Activated naive CD4-positive, alpha-beta T cell treated with Interleukin-2 at 50 U/mL for 16 hours (primary cell): Measurements from ENCODE around the gene NOS1AP.
A peak's percentile ranks its signal among the peaks of the same experiment; 100 is the strongest.
"Not testable (repeated sequence)": the region's sequence is repeated elsewhere in the genome, so short reads cannot be mapped to it uniquely, and the experiment has no call there.

Experiments
- DNase-seq: peaks from one replicate; pipeline ENCODE4 v3.0.0-alpha.2; 2020

NOS1AP gene

GRCh38 chr1:162069334-162070093 lies at the start of gene NOS1AP:
Gene NOS1AP, plus strand, starts transcription at chr1:162069691. Its CDS starts 487 bp downstream, at chr1:162070178.
- peak; percentile 80 for DNase-seq

GRCh38 chr1:162020150-162020549 lies 49.3 kb upstream of the NOS1AP start:
- no peak for DNase-seq

DNA sequence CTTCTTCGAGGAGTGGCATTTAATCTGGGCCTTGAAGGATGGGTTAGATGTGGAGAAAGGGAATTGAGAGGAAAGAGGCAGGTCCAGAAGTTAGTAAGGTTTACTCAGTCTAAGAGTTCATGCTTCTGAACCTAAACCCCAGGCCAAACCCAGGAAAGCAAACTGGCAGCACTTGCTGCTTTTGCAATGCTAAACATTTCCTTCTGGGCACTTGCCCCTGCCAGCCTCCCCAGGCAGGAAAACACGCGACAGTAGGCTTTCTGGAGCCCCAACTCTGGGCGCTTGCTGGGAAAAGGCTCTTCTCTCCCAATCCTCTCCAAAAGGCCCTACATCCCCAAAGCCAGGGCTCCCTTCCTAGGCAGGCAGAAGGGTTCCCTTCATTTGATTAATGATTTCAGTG lies 48.4 kb upstream of the NOS1AP start:
- no peak for DNase-seq

DNA sequence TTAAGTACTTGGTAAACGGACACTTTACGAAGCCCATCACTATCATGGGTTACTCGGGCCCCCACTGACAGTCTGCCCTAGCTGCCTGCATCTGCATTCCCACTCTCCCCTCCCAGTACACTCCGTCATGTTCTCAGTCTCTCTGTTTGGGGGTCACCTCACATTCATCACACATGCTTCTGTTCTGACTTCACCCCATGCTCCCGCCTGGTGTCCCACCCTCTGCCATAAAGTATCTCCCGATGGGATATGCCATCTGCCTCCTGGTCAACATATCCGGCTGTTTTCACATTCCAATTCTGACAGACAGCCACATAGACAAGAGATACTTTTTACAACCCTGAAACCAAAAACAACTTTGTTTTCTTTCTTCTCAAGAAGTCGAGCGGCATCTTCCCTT lies 46.9 kb upstream of the NOS1AP start:
- DNase-seq, result no peak

GRCh38 chr1:162023181-162023546 lies 46.3 kb upstream of the NOS1AP start:
- DNase-seq, result no peak

DNA sequence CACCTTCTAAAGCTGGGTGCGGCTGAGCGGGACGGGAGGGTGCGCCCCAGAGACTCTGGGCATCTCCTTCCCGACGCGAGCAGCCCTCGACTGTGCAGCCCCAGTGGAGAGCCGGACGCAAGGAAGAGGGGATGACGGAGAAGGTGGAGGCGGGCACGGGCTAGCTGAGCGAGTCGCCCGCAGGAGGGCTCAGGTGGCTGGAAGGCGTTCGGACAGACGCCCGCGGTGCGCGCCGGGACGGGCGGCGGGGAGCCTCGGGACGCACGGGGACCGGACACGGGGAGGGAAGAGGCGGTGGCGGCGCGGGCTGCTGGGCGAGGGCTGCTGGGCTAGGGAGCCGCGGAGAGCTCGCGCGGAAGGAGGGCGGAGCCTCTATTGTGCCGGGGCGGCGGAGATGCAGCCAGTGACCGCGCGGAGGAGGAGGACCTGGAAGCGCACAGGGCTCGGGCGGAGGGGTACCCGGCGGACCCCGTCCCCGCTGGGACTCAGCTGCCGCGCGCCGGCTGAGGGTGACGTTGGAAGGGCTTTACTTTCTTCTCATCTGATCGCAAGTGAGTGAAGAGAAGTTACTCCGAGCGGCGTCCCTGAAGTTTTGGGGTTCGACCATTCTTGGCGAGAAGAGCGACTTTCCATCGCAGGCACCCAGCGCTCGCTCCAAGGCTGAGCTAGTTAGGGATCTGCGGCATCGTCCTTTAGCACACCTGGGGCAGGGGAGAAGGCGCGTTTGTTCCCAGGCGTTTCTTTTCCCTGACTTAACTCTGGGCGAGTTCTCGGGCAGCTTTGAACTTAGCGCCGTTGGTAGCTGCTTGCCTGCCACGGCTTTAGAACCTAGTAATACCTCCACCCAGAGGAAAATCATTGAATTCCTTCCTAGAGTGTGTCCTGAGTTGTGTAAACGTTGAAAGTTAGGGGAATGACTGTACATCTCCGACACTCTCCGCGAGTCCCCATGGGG lies 45.7 kb upstream of the NOS1AP start, which contains the start of gene OLFML2B:
Gene OLFML2B (minus strand): TSS at position 323 of the 955 bp plus-strand sequence. CDS start 439 bp downstream, outside the sequence.
- DNase-seq, result peak; percentile 45

- DNase-seq, result no peak
These were observed 44.0 kb upstream of the NOS1AP start for GRCh38 chr1:162025541-162025940.

- no peak for DNase-seq
These were observed 42.6 kb upstream of the NOS1AP start for GRCh38 chr1:162026881-162027280.

GRCh38 chr1:162028726-162029125 lies 40.8 kb upstream of the NOS1AP start:
- DNase-seq, result no peak

DNA sequence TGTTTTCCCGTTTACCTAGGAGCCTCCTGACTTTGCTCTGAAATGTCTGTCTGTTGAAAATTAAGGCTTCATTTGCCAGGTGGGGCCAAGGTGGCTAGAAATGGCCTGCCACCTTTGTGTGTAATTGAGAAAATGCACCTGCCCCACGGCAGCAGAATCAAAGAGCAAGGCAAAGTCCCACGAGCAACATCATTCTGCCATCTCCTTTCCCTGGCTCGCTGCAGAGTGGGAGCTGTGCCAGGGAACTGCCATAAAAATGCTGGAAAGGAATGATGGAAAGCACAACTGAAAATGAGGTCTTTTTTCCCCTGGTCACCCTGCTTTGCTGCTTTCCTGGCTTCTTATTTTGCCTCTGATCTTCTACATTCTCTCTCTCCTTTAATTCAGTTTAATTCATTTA lies 40.3 kb upstream of the NOS1AP start:
- DNase-seq, result no peak

GRCh38 chr1:162030759-162031280 lies 38.7 kb upstream of the NOS1AP start:
- no peak for DNase-seq

- DNase-seq, result no peak
These were observed 36.1 kb upstream of the NOS1AP start for GRCh38 chr1:162033428-162033827.

DNA sequence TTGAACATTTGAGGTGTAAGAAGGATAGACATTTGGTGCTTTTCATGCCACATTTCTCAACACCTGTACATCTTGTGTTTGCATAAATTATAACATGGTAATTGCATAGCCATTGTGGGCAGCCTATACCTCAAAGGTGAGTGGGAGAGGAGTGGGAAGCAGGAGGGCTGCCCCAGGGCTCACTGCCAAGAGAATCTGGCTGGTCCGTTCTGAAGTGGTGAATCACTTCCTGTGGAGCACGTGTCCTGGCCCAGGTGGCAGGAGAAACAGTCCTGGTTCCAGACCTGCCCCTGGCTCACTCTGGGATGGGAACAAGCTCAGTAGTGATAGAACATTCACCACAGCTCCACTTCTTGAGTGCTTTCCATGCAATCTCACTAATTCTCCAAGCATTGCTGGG lies 34.2 kb upstream of the NOS1AP start:
- no peak for DNase-seq

GRCh38 chr1:162036163-162036562 lies 33.3 kb upstream of the NOS1AP start:
- DNase-seq, result no peak

- DNase-seq, result no peak
These were observed 30.9 kb upstream of the NOS1AP start for GRCh38 chr1:162038624-162039023.

GRCh38 chr1:162040001-162040400 lies 29.5 kb upstream of the NOS1AP start:
- DNase-seq, result no peak

- DNase-seq, result no peak
These were observed 28.8 kb upstream of the NOS1AP start for GRCh38 chr1:162040657-162041056.

DNA sequence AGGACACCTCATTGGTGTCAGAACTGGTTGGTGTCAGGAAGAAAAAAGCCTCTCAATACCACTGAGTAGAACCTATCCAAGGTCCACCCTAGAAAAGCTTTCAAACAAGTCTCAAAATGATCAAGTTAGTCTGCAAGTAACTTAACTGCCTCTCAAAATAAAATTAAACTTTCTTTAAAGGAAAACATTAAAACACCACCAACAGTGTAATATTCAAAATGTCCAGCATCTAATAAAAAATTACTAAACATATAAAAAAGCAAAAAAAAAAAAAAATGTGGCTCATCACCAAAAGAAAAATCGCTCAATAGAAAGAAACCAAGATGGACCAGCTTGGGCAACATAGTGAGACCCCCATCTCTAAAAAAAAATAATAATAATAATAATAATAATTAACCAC lies 27.1 kb upstream of the NOS1AP start:
- DNase-seq, result no peak

- no peak for DNase-seq
These were observed 22.6 kb upstream of the NOS1AP start for GRCh38 chr1:162046921-162047320.

DNA sequence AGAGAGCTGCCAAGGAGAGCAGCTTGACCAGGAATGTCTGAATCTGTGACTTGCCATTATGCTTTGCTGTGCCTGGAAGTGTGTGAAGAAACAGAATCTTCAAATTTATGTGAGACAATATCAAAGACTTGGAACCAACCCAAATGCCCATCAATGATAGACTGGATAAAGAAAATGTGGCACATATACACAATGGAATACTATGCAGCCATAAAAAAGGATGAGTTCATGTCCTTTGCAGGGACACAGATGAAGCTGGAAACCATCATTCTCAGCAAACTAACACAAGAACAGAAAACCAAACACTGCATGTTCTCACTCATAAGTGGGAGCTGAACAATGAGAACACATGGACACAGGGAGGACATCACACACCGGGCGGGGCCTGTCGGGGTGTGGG lies 15.5 kb upstream of the NOS1AP start:
- DNase-seq, result not testable (repeated sequence)

DNA sequence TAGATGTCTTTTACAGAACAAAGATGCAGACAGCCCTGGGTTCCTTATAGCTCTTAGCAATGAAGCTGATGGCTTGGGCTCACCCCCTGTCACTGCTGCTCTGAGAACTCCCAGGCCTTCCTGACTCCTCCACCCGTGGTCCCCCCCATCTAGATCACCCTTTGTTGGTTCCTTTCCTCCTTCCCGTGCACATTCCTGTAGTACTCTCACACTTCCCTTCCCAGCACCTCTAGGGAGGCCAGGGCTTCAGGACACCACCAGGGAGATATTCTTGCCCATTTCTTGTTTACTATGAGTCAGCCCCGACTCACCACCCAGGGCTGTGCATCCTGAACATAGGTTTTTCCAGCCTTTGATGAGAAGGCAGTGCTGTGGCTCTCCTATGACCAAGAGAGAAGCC lies 14.4 kb upstream of the NOS1AP start:
- no peak for DNase-seq

GRCh38 chr1:162056043-162056442 lies 13.4 kb upstream of the NOS1AP start:
- DNase-seq, result peak; percentile 40

DNA sequence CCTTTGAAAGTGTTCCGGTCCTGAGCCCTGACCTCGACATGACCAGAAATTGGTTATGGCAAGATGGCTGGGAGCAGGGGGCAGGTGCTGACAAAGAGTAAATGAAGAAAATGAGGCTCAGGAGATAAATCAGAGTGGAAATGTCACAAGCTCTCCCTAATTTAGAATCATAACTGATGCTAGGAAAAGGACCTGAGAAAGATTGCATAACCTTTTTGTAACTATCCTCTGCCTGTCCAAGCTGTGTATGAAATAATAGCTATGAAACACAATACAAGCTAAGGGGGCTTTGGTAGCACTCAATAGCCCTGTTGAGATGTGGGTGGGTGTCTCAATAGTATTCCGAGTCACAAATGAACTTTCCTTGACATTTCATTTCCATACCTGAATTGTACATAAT lies 12.9 kb upstream of the NOS1AP start:
- no peak for DNase-seq

DNA sequence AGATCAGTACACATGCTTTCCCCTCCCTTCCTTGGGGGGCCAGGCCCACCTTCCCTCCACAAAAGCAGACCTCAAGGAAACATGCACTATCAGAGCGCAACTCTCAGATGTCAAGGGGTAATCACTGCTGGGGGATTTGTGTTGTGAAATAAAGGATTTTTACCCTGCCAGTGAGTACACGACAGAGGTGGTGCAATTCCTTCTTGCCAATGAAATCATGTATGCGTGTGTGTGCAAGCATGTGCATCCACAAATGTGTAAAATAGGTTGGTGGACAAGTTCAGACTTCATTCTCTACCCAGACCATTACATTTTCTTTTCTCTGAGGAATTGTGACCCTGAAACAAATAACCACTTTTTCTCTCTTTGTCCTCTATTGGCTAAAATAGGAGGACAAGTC lies 9.8 kb upstream of the NOS1AP start:
- no peak for DNase-seq
